ENCODE data around the gene ERV3-1.
"Not testable (repeated sequence)": the region's sequence is repeated elsewhere in the genome, so short reads cannot be mapped to it uniquely, and the experiment has no call there.

DNA sequence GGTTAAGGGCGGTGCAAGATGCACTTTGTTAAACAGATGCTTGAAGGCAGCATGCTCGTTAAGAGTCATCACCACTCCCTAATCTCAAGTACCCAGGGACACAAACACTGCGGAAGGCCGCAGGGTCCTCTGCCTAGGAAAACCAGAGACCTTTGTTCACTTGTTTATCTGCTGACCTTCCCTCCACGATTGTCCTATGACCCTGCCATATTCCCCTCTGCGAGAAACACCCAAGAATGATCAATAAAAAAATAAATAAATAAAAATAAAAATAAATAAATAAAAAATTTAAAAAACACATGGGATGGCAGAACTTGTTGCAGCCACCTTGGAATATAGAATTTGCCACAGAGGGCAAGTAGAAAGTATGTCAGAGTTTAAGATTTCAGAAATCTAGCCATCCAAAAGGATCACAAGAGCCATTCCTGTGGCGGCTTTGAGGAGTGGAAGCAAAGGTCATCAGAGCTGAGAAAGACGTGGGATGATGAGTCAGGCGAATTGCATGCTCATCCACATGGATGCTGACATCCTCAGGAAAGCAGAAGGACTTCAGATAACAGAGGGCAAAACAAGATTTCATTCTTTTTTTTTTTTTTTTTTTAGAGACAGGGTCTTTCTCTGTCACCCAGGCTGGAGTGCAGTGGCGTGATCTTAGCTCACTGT, 27.8 kb upstream of the ERV3-1 start:
- TF ChIP-seq, protein P1, sequence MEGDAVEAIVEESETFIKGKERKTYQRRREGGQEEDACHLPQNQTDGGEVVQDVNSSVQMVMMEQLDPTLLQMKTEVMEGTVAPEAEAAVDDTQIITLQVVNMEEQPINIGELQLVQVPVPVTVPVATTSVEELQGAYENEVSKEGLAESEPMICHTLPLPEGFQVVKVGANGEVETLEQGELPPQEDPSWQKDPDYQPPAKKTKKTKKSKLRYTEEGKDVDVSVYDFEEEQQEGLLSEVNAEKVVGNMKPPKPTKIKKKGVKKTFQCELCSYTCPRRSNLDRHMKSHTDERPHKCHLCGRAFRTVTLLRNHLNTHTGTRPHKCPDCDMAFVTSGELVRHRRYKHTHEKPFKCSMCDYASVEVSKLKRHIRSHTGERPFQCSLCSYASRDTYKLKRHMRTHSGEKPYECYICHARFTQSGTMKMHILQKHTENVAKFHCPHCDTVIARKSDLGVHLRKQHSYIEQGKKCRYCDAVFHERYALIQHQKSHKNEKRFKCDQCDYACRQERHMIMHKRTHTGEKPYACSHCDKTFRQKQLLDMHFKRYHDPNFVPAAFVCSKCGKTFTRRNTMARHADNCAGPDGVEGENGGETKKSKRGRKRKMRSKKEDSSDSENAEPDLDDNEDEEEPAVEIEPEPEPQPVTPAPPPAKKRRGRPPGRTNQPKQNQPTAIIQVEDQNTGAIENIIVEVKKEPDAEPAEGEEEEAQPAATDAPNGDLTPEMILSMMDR (IDR thresholded peaks at IDR 0.05), result not testable (repeated sequence)
- not testable (repeated sequence) for TF ChIP-seq POLR2A (IDR thresholded peaks at IDR 0.05)
